ENCODE results near the gene MERTK.

DNA sequence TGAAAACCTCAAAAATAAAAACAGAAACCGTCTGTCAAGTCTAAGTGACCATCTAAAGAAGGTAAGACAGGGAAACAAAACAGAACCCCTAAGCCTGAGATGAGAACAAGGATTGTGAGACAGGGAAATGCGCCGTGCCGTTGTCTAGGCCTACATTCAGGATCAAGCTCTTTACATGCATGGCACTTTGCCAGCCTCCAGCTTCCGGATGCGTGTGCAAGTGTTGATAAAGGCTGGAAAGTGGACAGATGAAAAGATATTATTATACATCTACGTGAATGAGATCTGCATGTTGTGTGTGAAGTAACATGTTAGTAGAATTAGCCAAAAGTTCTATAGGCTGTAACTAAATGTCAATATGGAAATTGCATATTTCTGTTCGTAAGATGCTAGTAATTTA, 128.1 kb downstream of the MERTK start:
- TF ChIP-seq POLR2A (IDR thresholded peaks at IDR 0.05) (no peak), EP300 (IDR thresholded peaks at IDR 0.05; ENCODE audit: low read depth) (no peak), POLR2AphosphoS5 (IDR thresholded peaks at IDR 0.05) (no peak)
- TF ChIP-seq, protein P1, sequence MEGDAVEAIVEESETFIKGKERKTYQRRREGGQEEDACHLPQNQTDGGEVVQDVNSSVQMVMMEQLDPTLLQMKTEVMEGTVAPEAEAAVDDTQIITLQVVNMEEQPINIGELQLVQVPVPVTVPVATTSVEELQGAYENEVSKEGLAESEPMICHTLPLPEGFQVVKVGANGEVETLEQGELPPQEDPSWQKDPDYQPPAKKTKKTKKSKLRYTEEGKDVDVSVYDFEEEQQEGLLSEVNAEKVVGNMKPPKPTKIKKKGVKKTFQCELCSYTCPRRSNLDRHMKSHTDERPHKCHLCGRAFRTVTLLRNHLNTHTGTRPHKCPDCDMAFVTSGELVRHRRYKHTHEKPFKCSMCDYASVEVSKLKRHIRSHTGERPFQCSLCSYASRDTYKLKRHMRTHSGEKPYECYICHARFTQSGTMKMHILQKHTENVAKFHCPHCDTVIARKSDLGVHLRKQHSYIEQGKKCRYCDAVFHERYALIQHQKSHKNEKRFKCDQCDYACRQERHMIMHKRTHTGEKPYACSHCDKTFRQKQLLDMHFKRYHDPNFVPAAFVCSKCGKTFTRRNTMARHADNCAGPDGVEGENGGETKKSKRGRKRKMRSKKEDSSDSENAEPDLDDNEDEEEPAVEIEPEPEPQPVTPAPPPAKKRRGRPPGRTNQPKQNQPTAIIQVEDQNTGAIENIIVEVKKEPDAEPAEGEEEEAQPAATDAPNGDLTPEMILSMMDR (IDR thresholded peaks at IDR 0.05): no peak
